Measurements from ENCODE around the gene PARD3B.

PARD3B gene

GRCh38 chr2:205051417-205051816 is 506.1 kb downstream of the PARD3B start:
- DNase-seq (ENCODE audit: low spot score): no peak
- no peak for TF ChIP-seq CTCF (IDR thresholded peaks at IDR 0.05; ENCODE audit: extremely low read depth, missing control alignments)

GRCh38 chr2:205052781-205053180 is 507.5 kb downstream of the PARD3B start:
- TF ChIP-seq CTCF (IDR thresholded peaks at IDR 0.05; ENCODE audit: extremely low read depth, missing control alignments): no peak
- no peak for DNase-seq (ENCODE audit: low spot score)

GRCh38 chr2:205053827-205054410 is 508.6 kb downstream of the PARD3B start:
- no peak for TF ChIP-seq CTCF (IDR thresholded peaks at IDR 0.05; ENCODE audit: extremely low read depth, missing control alignments)
- DNase-seq (ENCODE audit: low spot score): no peak

GRCh38 chr2:205054789-205055188 is 509.5 kb downstream of the PARD3B start:
- no peak for TF ChIP-seq CTCF (IDR thresholded peaks at IDR 0.05; ENCODE audit: extremely low read depth, missing control alignments)
- DNase-seq (ENCODE audit: low spot score): no peak

GRCh38 chr2:205055251-205055650 is 510.0 kb downstream of the PARD3B start:
- DNase-seq (ENCODE audit: low spot score): no peak
- no peak for TF ChIP-seq CTCF (IDR thresholded peaks at IDR 0.05; ENCODE audit: extremely low read depth, missing control alignments)

- no peak for TF ChIP-seq CTCF (IDR thresholded peaks at IDR 0.05; ENCODE audit: extremely low read depth, missing control alignments)
- DNase-seq (ENCODE audit: low spot score): no peak
Measured at GRCh38 chr2:205056151-205056561, 510.9 kb downstream of the PARD3B start.

GRCh38 chr2:205058409-205058808 is 513.1 kb downstream of the PARD3B start:
- DNase-seq (ENCODE audit: low spot score): no peak
- no peak for TF ChIP-seq CTCF (IDR thresholded peaks at IDR 0.05; ENCODE audit: extremely low read depth, missing control alignments)
